ENCODE data around the gene DNLZ. TPM values are rescaled to one million over a fixed set of nuclear protein-coding genes. Genes with fewer than 3 reads are reported as not detected.

Gene DNLZ
- total and polyA plus RNA-seq, 2 of the 4 experiments (the other 2 are of a cell fraction), result 2.0 to 11.4 TPM

DNA sequence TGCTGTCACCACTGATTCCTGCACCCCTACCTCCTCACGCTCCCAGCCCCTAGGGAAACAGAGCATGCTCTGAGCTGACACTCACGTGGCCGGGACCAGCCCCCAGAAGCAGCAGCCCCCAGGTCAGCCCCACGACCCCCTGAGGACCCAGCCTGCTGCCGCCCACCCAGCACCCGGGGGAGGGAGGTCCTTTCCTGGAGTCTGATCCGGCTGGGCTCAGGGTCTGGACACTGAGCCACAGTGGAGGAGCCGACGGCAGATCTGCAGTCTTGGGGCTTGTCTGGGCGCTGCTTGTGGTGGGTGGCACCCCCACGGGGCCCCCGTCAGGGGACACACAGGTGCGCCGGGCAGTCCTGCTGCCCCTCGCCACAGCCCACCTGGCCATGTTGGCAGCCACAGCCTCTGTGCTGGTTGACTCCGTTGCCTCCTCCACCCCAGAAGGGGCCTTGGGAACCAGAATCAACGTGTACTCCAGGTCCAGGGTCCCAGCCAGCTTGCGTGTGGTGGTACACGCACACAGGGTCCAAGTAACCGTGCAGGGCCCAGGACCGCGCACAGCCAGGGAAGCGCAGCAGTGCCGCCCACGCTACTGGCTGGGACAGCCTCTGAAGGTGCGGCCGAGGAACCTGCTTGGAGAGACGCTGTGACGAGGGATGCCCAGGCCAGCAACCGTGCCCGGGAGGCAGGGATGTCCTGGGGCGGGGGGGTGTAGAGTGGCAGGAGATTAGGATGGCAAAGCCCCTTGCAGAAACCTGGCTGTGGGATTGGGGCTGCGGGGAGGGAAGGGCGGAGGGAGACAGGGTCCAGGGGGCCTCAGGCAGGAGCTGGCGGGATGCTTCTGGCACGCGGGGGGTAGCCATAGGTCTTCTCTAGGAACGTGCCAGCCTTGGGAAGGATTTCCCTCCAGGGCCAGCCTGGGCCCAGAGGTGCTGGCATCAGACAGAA is 3.5 kb downstream of the DNLZ start (continued):
- TF ChIP-seq SMC3 (IDR thresholded peaks at IDR 0.05; ENCODE audit: low read depth, low read length), result no peak
- TF ChIP-seq POLR2A (IDR thresholded peaks at IDR 0.05; ENCODE audit: low read depth, low read length), result no peak
- no peak for TF ChIP-seq FOS (IDR thresholded peaks at IDR 0.05; ENCODE audit: low read depth, low read length)

GRCh38 chr9:136358888-136359287 is 4.7 kb downstream of the DNLZ start:
- peaks cover 36% of the 10 kb centered on the region for H3K4me1 ChIP-seq (ENCODE audit: control insufficient read depth, insufficient read depth, low read length)
- H2AK9ac ChIP-seq (replicated peaks; ENCODE audit: low read depth, low read length, poor library complexity), result peak overlapping the region; percentile 37
- no CpG with 5 or more reads among the region's 2 CpGs for WGBS, 2 experiments (ENCODE audit: extremely low coverage in 2 of 2, insufficient read length in 1 of 2)
- peaks cover 2 to 53% of the 10 kb centered on the region in 2 experiments; a peak in 3 of 4 replicates for H3K79me1 ChIP-seq (ENCODE audit: low read depth in 1 of 2, low read length in 2 of 2)
- no peak overlapping the region for H2BK5ac ChIP-seq (ENCODE audit: low read depth, low read length, poor library complexity, severe bottlenecking)
- no peak overlapping the region for H2BK15ac ChIP-seq (ENCODE audit: low read depth, low read length)
- no peak overlapping the region for H3K4ac ChIP-seq (ENCODE audit: low read depth, low read length)
- no peak overlapping the region for H3K4me2 ChIP-seq (ENCODE audit: low read depth, low read length)
- H3K23ac ChIP-seq (ENCODE audit: low read depth, low read length), result no peak overlapping the region
- no peak for ATAC-seq (ENCODE audit: low read depth)
- dilution Hi-C loops (cut with HindIII; ENCODE audit: low sequenced_read_pairs, unreplicated experiment), result no loop called here
- no peak overlapping the region for H4K8ac ChIP-seq (ENCODE audit: low read depth in 2 of 2, low read length in 2 of 2)
- no peaks in the 10 kb centered on the region for H3K27me3 ChIP-seq (ENCODE audit: control insufficient read depth, insufficient read depth, low read length)
- no peak for DNase-seq
- ChIA-PET CTCF (no interaction called here), POLR2A (ENCODE audit: unreplicated experiment) (no interaction called here)
- no peak overlapping the region for H3K14ac ChIP-seq (replicated peaks; ENCODE audit: low read depth, low read length)
- H3K18ac ChIP-seq (ENCODE audit: low read depth, low read length), result no peak overlapping the region
- no peak overlapping the region for H3K27ac ChIP-seq (ENCODE audit: insufficient read depth, low read length)
- peaks cover 9% of the 10 kb centered on the region for H3K9me1 ChIP-seq (ENCODE audit: insufficient read depth, low read length)
- H3K9ac ChIP-seq (ENCODE audit: low read depth, low read length), result no peak overlapping the region
- H4K91ac ChIP-seq (ENCODE audit: insufficient read depth, low read depth, low read length), result no peak overlapping the region
- H4K5ac ChIP-seq (ENCODE audit: low read depth, low read length), result no peak overlapping the region
- peak overlapping the region; percentile 14 for H2AFZ ChIP-seq (replicated peaks; ENCODE audit: low read length, poor library complexity)
- H2BK20ac ChIP-seq (ENCODE audit: low read depth, low read length), result no peak overlapping the region
- BruUV-seq (replicated peaks), result TSS peak; percentile 71
- H3K9me3 ChIP-seq (ENCODE audit: control insufficient read depth, insufficient read depth, low read length), result no peaks in the 10 kb centered on the region
- intact Hi-C loops (cut with micrococcal nuclease), result no loop called here
- in situ Hi-C loops (cut with MboI; ENCODE audit: low sequenced_read_pairs), result no loop called here
- H3K56ac ChIP-seq (ENCODE audit: extremely low read depth, insufficient read depth, low read length), result no peak overlapping the region
- peaks cover 41% of the 10 kb centered on the region for H3K36me3 ChIP-seq (ENCODE audit: control insufficient read depth, insufficient read depth, low read length)
- peaks cover 9% of the 10 kb centered on the region for H4K20me1 ChIP-seq (ENCODE audit: insufficient read depth, low read length)
- H3K4me3 ChIP-seq (ENCODE audit: insufficient read depth, low read depth, low read length), result no peak overlapping the region
- no peak overlapping the region for H2BK120ac ChIP-seq (ENCODE audit: low read depth, low read length)
- H2AK5ac ChIP-seq (ENCODE audit: low read depth, low read length), result no peak overlapping the region
- TF ChIP-seq, protein P1, sequence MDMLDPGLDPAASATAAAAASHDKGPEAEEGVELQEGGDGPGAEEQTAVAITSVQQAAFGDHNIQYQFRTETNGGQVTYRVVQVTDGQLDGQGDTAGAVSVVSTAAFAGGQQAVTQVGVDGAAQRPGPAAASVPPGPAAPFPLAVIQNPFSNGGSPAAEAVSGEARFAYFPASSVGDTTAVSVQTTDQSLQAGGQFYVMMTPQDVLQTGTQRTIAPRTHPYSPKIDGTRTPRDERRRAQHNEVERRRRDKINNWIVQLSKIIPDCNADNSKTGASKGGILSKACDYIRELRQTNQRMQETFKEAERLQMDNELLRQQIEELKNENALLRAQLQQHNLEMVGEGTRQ (IDR thresholded peaks at IDR 0.05; ENCODE audit: low read depth, low read length), result no peak
- TF ChIP-seq SMC3 (IDR thresholded peaks at IDR 0.05; ENCODE audit: low read depth, low read length), result no peak
- TF ChIP-seq RFX5 (IDR thresholded peaks at IDR 0.05; ENCODE audit: low read depth, low read length), result no peak
- no peak for TF ChIP-seq MAFK (IDR thresholded peaks at IDR 0.05; ENCODE audit: low read depth, low read length)
- no peak for TF ChIP-seq ELK1 (IDR thresholded peaks at IDR 0.05; ENCODE audit: borderline replicate concordance, low read depth, low read length)
- no peak for TF ChIP-seq RCOR1 (IDR thresholded peaks at IDR 0.05; ENCODE audit: insufficient replicate concordance, low read length)
- no peak for TF ChIP-seq CEBPB (IDR thresholded peaks at IDR 0.05; ENCODE audit: low read depth, low read length)
- no peak for TF ChIP-seq RAD21 (IDR thresholded peaks at IDR 0.05; ENCODE audit: low read length)
- TF ChIP-seq POLR2A (IDR thresholded peaks at IDR 0.05; ENCODE audit: low read depth, low read length), result no peak
- TF ChIP-seq MXI1 (IDR thresholded peaks at IDR 0.05; ENCODE audit: borderline replicate concordance, low read depth, low read length), result no peak
- TF ChIP-seq MAZ (IDR thresholded peaks at IDR 0.05; ENCODE audit: borderline replicate concordance, low read depth, low read length), result no peak
- no peak for TF ChIP-seq FOS (IDR thresholded peaks at IDR 0.05; ENCODE audit: low read depth, low read length)
- no peak for TF ChIP-seq CHD1 (IDR thresholded peaks at IDR 0.05; ENCODE audit: low read depth, low read length)
- no peak for TF ChIP-seq NFE2L2 (IDR thresholded peaks at IDR 0.05; ENCODE audit: low read depth, low read length)
- TF ChIP-seq BHLHE40 (IDR thresholded peaks at IDR 0.05; ENCODE audit: low read depth, low read length), result no peak
